GM19099 (cell line): Measurements from ENCODE around the gene SPEM3.

ENCODE experiments used
- POLR2A ChIP-seq: IDR thresholded peaks from 3 replicates; pipeline ENCODE4 v1.6.1; 2011; ENCODE audit warnings: low read depth; ENCODE audit not compliant: insufficient read length; ENCODE audit errors: extremely low read depth

Gene SPEM3

DNA sequence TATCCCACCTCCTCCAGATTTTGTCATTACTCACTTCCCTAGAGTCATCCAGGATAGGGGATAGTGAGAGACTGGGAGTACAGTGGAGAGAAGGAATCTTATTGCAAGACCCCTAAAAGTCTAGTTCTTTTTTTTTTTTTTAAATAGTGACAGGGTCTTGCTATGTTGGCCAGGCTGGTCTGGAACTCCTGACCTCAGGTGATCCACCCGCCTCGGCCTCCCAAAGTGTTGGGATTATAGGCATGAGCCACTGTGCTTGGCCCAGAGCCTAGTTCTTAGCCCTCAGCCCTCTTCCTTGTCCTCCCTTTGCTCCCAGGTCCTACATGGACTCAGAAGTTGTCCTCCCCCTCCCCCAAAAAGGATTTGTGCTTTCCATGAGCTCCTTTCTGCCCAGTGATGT lies 13.5 kb downstream of the SPEM3 start:
- TF ChIP-seq POLR2A: no peak

DNA sequence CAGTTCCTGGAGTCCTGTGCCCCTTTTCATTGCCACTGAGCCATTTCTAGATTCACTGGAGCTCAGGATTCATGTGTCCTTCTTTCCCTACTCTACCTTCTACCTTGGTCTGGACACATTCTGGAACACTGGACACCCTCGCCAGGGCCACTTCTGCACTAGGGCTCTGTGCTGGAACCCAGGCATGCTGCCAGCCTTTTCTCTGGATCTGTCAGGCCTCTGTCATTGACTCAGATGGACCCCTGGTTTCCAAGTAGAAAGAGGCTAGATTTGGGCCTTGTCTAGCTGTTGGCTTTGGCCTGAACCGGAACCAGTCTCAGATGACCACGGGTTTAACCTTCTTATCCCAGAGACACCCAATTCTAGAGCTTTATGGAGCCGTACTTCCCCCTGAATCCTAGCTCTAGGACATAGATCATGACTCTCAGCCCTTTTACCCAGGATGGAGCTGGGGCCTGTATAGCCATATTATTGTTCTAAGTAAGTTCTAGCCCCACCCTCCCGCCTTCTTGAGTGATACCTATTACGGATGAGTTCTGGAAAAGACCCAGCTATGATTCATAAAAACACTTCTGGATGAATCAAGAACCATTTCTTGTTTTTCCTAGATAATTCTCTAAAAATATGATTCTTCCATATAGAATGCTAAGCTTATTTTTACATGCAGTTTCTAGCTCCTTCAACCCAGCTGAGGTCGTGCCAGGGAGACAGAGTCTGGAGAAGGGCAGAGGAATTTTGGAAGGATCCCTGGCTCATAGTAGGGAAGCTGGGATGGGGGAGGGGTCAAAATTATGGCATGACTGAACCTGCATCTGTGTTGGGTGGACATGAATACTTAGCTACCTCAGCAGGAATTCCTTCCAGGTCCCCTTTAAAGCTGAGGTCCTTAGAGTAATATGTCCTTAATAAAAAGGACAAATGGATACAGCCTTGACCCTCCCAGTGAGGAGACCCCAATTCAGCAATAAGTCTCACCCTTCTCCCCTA lies 15.1 kb downstream of the SPEM3 start:
- no peak for TF ChIP-seq POLR2A

- TF ChIP-seq POLR2A: no peak
Observed at GRCh38 chr17:7444682-7445618, 16.3 kb downstream of the SPEM3 start, which contains the start of gene CHRNB1. TSS of gene CHRNB1 (plus strand) at chr17:7445061. CDS start at chr17:7445128, 67 bp downstream.

DNA sequence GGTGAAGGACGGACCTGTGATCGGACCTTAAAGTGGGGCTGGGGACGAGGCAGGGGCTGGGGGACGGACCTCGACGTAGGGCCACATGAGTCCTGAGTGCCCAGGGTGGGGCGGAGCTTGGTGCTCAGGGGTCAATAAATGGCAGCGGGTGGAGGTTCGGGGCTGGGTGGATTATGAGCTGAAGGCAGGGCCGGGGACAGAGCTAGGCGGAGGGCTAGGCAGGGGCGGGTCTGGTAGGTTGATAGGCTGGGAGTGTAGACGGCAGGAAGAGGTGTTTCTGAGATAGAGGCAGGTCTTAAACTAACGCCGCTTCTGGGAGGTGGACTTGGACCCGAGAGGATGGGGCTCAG lies 16.9 kb downstream of the SPEM3 start:
- TF ChIP-seq POLR2A: no peak

DNA sequence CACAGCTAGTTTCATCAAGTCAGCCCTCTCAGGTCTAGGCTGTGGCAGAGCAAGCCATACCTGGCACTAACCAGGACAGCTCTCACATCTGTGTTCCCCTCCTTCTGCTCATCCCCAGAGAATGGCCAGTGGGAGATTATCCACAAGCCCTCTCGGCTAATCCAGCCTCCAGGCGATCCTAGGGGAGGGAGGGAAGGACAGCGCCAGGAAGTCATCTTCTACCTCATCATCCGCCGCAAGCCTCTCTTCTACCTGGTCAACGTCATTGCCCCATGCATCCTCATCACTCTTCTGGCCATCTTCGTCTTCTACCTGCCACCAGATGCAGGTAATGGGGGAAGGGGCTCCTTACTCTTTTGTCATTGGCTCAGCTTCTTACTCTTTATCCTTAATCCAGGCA lies 19.8 kb downstream of the SPEM3 start:
- no peak for TF ChIP-seq POLR2A

- TF ChIP-seq POLR2A: no peak
Observed at GRCh38 chr17:7459961-7460545, 31.4 kb downstream of the SPEM3 start.

GRCh38 chr17:7460850-7461660 lies 32.4 kb downstream of the SPEM3 start:
- TF ChIP-seq POLR2A: no peak

DNA sequence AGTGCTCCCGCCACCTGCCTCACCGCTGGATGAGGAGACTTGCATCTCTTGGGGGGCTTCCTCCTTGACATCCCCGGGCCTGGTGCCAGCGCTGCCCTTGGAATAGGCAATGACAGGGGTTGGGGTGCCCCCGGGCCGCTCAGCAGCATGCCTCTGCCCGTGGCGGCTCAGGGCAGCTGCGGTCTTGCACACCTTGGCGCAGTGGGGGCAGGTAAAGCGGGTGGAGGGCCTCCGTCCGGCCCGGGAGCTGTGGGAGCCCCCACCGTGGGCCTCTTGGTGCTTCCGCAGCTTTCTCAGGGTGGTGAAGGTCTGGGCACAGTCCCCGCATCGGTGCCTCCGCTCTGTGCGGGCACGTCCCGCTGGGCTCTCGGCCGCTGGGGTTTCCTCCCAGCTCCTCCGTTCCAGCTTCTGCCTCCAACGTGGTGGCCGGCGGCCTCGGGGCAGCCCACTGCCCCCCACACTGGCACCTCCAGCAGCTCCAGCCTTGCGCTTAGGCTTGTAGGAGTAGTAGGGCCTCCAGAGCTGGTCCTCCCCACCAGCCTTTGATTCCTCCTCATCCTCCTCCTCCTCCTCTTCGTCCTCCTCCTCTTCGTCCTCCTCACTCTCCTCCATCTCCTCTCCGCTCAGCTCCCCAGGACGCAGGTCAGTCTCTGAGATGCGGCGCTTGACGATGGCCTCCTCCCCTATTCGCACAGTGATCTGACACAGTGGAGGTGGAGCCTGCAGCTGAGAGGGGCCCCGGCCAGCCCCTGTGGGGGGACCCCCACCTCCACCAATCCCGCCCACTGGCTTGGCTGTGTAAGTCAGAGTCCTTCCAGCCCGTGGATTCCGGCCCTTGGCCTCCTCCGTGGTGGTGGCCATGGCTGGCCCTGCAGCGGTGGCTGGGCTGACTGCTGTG lies 34.1 kb downstream of the SPEM3 start:
- TF ChIP-seq POLR2A: no peak

GRCh38 chr17:7463372-7463846 lies 34.8 kb downstream of the SPEM3 start:
- no peak for TF ChIP-seq POLR2A

GRCh38 chr17:7464081-7464480 lies 35.4 kb downstream of the SPEM3 start:
- TF ChIP-seq POLR2A: no peak

GRCh38 chr17:7465597-7466275 lies 37.1 kb downstream of the SPEM3 start:
- no peak for TF ChIP-seq POLR2A

DNA sequence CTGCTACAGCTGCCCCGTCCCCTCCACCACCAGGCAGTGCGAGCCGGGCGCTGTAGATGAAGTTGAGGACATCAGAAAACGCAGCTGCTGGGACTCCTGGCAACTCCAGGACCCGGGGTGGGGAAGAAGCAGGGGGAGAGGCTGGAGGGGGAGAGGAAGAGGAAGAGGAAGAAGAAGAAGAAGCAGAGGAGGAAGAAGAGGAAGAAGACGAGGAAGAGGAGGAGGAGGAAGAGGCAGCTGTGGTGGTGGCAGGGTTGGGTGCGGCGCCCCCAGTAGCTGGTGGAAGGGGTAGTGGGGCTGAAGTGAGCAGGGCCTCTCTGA lies 37.6 kb downstream of the SPEM3 start:
- no peak for TF ChIP-seq POLR2A
